Neural crest cell (in vitro differentiated cells): Measurements from ENCODE around the gene GALR3. TPM values are rescaled to one million over a fixed set of nuclear protein-coding genes. Genes with fewer than 3 reads are reported as not detected.
A peak's percentile ranks its signal among the peaks of the same experiment; 100 is the strongest.

Source experiments
- DNase-seq: peaks from one replicate; pipeline ENCODE4 v3.0.0; 2021; ENCODE audit warnings: low read depth, mixed read lengths, low spot score
- H3K27ac Mint-ChIP-seq: one replicate; pipeline ENCODE4 v1.8.0; 2021; ENCODE audit warnings: mild to moderate bottlenecking, mixed read lengths; ENCODE audit not compliant: unreplicated experiment
- H3K27me3 Mint-ChIP-seq: 2 replicates; pipeline ENCODE4 v1.8.0; 2021; ENCODE audit warnings: low read depth, mild to moderate bottlenecking, mixed read lengths
- H3K36me3 Mint-ChIP-seq: 2 replicates; pipeline ENCODE4 v1.8.0; 2021; ENCODE audit warnings: low read depth, mild to moderate bottlenecking, mixed read lengths
- H3K4me1 Mint-ChIP-seq: 2 replicates; pipeline ENCODE4 v1.8.0; 2021; ENCODE audit warnings: mixed read lengths
- H3K4me3 Mint-ChIP-seq: one replicate; pipeline ENCODE4 v1.8.0; 2021; ENCODE audit warnings: mild to moderate bottlenecking, mixed read lengths
- H3K9me3 Mint-ChIP-seq: 2 replicates; pipeline ENCODE4 v1.8.0; 2021; ENCODE audit warnings: mixed read lengths
- CTCF ChIP-seq: fragments of 200-600 bp; sonication (generic); conservative IDR thresholded peaks from 2 replicates; pipeline ENCODE4 v1.5.0; 2021; ENCODE audit warnings: antibody characterized with exemption, mild to moderate bottlenecking
- long read RNA-seq: library from polyadenylated mRNA; unstranded; transcript quantifications from one replicate; pipeline ENCODE4 v2.0.0, GENCODE V29; 2020
- total RNA-seq: library from RNA; stranded (reverse); gene quantifications from 2 replicates; pipeline ENCODE4 v1.2.1, GENCODE V29; 2021

Gene GALR3
- total RNA-seq, result 0.49 TPM in 1 of 2 replicates, not detected in the other
- long read RNA-seq, result 0 reads

- DNase-seq, result no peak
- peaks cover 16% of the 10 kb centered on the region for H3K4me1 Mint-ChIP-seq
- H3K9me3 Mint-ChIP-seq, result no peaks in the 10 kb centered on the region
- no peak within 1 kb of the TSS for H3K27ac Mint-ChIP-seq
- peaks cover 63% of the 10 kb centered on the region for H3K27me3 Mint-ChIP-seq
- H3K4me3 Mint-ChIP-seq, result peak within 1 kb of the TSS; percentile 54
- peaks cover 4% of the 10 kb centered on the region for H3K36me3 Mint-ChIP-seq
- no peak for TF ChIP-seq CTCF
Observed at GRCh38 chr22:37823134-37823985, at the start of gene GALR3. Gene GALR3 (plus strand): TSS chr22:37823382. CDS start chr22:37823407, 25 bp downstream.

DNA sequence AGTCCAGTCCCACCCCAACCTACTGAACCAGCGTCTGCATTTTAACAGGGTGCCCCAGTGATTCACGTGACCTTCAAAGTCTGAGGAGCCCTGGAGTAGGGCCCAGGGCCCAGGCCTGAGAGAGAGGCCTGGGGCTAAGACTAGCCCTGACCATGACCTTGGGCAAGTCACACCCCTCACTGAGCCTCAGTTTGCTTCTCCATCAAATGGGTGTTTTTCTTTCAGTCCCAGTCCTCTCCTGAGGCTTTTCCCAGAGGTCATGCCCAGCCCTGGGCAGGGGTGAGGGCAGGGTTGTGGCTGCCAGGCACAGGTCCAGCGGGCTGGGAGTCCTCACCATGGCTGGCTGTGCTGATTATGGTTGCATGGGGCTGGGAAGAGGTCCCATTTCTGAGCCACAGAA is 48.5 kb upstream of the GALR3 start:
- Mint-ChIP-seq H3K4me1 (peaks cover 8% of the 10 kb centered on the region), H3K4me3 (no peak overlapping the region), H3K9me3 (no peaks in the 10 kb centered on the region), H3K27ac (no peak overlapping the region), H3K27me3 (peaks cover 4% of the 10 kb centered on the region), H3K36me3 (peaks cover 8% of the 10 kb centered on the region)
- no peak for DNase-seq
- TF ChIP-seq CTCF, result no peak

GRCh38 chr22:37775785-37776638 is 47.2 kb upstream of the GALR3 start:
- H3K36me3 Mint-ChIP-seq, result peaks cover 8% of the 10 kb centered on the region
- H3K9me3 Mint-ChIP-seq, result no peaks in the 10 kb centered on the region
- TF ChIP-seq CTCF, result no peak
- no peak for DNase-seq
- H3K27me3 Mint-ChIP-seq, result peaks cover 5% of the 10 kb centered on the region
- H3K4me3 Mint-ChIP-seq, result no peak overlapping the region
- peaks cover 14% of the 10 kb centered on the region for H3K4me1 Mint-ChIP-seq
- no peak overlapping the region for H3K27ac Mint-ChIP-seq

DNA sequence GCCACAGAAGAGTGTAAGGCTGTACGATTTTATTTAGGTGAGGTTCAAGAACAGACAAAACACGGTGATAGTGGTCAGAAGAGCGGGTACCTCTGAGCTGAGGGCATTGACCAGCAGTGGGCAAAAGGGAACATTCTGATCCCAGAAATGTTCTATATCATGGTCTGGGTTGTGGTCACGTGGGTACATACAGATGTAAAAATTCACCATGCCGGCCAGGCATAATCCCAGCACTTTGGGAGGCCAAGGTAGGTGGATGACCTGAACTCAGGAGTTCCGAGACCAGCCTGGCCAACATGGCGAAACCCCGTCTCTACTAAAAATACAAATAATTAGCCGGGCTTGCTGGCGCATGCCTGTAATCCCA is 46.6 kb upstream of the GALR3 start:
- H3K4me1 Mint-ChIP-seq, result peaks cover 14% of the 10 kb centered on the region

More for the DNA sequence above, 46.6 kb upstream of the GALR3 start:
- no peaks in the 10 kb centered on the region for H3K9me3 Mint-ChIP-seq
- H3K27me3 Mint-ChIP-seq, result peaks cover 5% of the 10 kb centered on the region
- TF ChIP-seq CTCF, result no peak
- no peak for DNase-seq
- no peak overlapping the region for H3K4me3 Mint-ChIP-seq
- no peak overlapping the region for H3K27ac Mint-ChIP-seq
- peaks cover 8% of the 10 kb centered on the region for H3K36me3 Mint-ChIP-seq
